Brain microvascular endothelial cell (primary cell): ENCODE results near the gene ARL14.

Experiments
- DNase-seq: peaks from one replicate; pipeline ENCODE4 v3.0.0-alpha.2; 2020
- H3K27ac ChIP-seq: fragments of 250-450 bp; sonication (Bioruptor Pico); 2 replicates; pipeline ENCODE4 v1.5.1; 2020; ENCODE audit warnings: mild to moderate bottlenecking, moderate library complexity
- H3K27me3 ChIP-seq: fragments of 250-450 bp; sonication (Bioruptor Pico); replicated peaks from 2 replicates; pipeline ENCODE4 v1.5.1; 2020; ENCODE audit warnings: mild to moderate bottlenecking
- H3K36me3 ChIP-seq: fragments of 250-450 bp; sonication (Bioruptor Pico); replicated peaks from 2 replicates; pipeline ENCODE4 v1.5.1; 2020; ENCODE audit warnings: mild to moderate bottlenecking
- H3K4me3 ChIP-seq: 2 replicates; pipeline ENCODE4 v1.5.1; 2011; ENCODE audit warnings: low read depth, mild to moderate bottlenecking, control low read depth, low read length, moderate library complexity
- in situ Hi-C: cut with HindIII; loops from 2 replicates; pipeline ENCODE4 v1.10.0; 2017; ENCODE audit warnings: low sequenced_read_pairs, low pct_ligation_motif_present
- TF ChIP-seq, protein P1 (sequence below): IDR thresholded peaks from 2 replicates; pipeline ENCODE4 v1.5.1; 2011; ENCODE audit warnings: low read depth, mild to moderate bottlenecking, moderate library complexity, low read length, control low read depth, inconsistent platforms; ENCODE audit errors: missing control alignments

Gene ARL14

DNA sequence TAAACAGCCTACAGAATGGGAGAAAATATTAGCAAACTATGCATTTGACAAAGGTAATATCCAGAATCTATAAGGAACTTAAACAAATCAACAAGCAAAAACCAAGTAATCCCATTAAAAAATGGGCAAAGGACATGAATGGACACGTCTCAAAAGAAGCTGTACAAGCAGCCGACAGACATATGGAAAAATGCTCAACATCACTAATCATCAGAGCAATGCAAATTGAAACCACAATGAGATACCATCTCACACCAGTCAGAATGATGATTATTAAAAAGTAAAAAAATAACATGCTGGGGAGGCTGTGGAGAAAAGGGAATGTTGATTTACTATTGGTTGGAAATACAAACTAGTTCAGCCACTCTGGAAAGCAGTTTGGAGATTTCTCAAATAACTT is 48.4 kb downstream of the ARL14 start:
- in situ Hi-C loops = no loop called here
- H3K27ac ChIP-seq = no peak overlapping the region
- DNase-seq = no peak
- TF ChIP-seq, protein P1, sequence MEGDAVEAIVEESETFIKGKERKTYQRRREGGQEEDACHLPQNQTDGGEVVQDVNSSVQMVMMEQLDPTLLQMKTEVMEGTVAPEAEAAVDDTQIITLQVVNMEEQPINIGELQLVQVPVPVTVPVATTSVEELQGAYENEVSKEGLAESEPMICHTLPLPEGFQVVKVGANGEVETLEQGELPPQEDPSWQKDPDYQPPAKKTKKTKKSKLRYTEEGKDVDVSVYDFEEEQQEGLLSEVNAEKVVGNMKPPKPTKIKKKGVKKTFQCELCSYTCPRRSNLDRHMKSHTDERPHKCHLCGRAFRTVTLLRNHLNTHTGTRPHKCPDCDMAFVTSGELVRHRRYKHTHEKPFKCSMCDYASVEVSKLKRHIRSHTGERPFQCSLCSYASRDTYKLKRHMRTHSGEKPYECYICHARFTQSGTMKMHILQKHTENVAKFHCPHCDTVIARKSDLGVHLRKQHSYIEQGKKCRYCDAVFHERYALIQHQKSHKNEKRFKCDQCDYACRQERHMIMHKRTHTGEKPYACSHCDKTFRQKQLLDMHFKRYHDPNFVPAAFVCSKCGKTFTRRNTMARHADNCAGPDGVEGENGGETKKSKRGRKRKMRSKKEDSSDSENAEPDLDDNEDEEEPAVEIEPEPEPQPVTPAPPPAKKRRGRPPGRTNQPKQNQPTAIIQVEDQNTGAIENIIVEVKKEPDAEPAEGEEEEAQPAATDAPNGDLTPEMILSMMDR = no peak
- no peaks in the 10 kb centered on the region for H3K27me3 ChIP-seq
- H3K36me3 ChIP-seq = no peaks in the 10 kb centered on the region
- H3K4me3 ChIP-seq = no peak overlapping the region
